ENCODE results near the gene ACAP3.

GRCh38 chr1:1324084-1324523, 16.4 kb upstream of the ACAP3 start:
- TF ChIP-seq ZNF384 (IDR thresholded peaks at IDR 0.05) = no peak
- no peak for TF ChIP-seq TARDBP (IDR thresholded peaks at IDR 0.05)
- no peak for TF ChIP-seq HDGF (IDR thresholded peaks at IDR 0.05; ENCODE audit: borderline replicate concordance)
- TF ChIP-seq ARNT (IDR thresholded peaks at IDR 0.05) = no peak
- TF ChIP-seq PKNOX1 (IDR thresholded peaks at IDR 0.05) = no peak
- no peak for TF ChIP-seq SUZ12 (IDR thresholded peaks at IDR 0.05)
- TF ChIP-seq ELF4 (IDR thresholded peaks at IDR 0.05) = no peak
- no peak for TF ChIP-seq L3MBTL2 (conservative IDR thresholded peaks at IDR 0.05)
- no peak for TF ChIP-seq SP1 (IDR thresholded peaks at IDR 0.05)
- no peak for TF ChIP-seq FOXA1 (IDR thresholded peaks at IDR 0.05)
- TF ChIP-seq BHLHE40 (IDR thresholded peaks at IDR 0.05; ENCODE audit: borderline replicate concordance) = no peak

All from HEK293T (cell line).